NCI-H2029 (cell line): ENCODE results near the gene MGAT4D.
A peak's percentile ranks its signal among the peaks of the same experiment; 100 is the strongest.
"Not testable (repeated sequence)": the region's sequence is repeated elsewhere in the genome, so short reads cannot be mapped to it uniquely, and the experiment has no call there.

Experiments
- DNase-seq: peaks from one replicate; lab custom pipeline; 2025; lab: John Stamatoyannopoulos, UW

The MGAT4D gene

DNA sequence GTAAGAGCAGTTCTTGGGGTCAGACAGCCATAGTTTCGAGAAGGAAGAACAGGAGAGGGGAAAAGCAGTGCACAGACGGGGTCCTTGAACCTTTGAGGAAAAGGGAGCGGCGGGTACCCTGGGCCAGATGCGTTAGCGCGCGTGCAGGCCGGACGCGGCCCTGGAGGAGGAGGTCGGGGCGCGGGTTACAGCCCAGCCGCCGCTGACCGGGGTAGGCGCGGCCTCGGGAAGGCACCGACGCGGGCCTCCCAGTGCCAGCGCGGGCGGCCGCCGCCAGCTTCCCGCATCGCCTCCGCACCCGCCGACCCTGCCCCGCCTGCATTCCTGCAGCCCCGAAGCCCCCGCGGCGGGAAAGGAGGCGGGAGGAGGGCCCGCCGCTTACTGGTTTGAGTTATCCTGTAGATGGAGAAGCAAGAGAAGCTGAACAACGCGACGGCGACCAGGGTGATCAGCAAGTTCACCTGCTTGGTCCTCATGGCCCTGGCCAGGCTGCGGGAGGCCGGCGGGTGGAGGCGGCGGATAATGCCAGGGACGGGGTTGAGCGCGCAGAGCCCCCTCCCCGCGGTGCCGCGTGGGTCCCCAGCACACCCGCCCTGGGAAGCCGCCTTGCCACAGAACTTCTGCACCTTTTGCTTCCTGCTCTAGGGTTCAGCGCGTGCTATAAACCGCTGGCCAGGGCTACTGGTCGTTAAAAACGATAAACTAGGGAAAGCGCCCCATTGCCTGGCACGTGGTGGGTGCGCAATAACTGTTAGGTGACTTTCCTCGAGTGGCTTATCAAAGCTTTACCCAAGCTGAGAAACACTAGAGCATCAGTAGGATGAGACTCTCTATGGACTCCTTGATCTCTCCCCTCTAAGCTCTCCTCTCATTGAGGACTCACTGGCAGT lies at the start of gene MGAT4D:
TSS of gene MGAT4D (minus strand) at position 547 of the 890 bp plus-strand sequence. CDS start at position 476, 71 bp downstream.
- DNase-seq: no peak

DNA sequence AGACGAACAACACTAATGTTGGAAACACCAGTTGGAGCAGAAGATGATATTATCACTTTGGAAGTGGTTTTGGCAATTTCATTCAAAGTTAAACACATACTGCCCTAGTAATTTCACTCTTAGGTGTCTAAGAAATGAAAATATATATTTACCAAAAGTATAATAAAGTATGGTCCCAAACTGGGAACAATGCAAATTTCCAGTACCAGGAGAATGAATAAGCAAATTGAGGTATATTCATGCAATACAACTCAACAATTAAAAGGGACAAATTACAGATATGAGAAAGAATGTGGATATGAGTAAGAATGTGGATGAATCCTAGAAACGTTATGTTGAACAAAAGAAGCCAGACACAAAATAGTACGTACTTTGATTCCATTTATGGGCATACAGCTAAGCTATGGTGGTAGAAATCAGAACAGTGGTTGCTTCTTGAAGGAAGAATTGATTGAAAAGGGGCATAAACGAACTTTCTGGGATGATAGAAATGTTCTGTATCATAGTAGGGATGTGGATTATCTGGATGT lies 35.9 kb upstream of the MGAT4D start:
- DNase-seq: no peak

GRCh38 chr4:140529434-140529833 lies 31.3 kb upstream of the MGAT4D start:
- DNase-seq: no peak

DNA sequence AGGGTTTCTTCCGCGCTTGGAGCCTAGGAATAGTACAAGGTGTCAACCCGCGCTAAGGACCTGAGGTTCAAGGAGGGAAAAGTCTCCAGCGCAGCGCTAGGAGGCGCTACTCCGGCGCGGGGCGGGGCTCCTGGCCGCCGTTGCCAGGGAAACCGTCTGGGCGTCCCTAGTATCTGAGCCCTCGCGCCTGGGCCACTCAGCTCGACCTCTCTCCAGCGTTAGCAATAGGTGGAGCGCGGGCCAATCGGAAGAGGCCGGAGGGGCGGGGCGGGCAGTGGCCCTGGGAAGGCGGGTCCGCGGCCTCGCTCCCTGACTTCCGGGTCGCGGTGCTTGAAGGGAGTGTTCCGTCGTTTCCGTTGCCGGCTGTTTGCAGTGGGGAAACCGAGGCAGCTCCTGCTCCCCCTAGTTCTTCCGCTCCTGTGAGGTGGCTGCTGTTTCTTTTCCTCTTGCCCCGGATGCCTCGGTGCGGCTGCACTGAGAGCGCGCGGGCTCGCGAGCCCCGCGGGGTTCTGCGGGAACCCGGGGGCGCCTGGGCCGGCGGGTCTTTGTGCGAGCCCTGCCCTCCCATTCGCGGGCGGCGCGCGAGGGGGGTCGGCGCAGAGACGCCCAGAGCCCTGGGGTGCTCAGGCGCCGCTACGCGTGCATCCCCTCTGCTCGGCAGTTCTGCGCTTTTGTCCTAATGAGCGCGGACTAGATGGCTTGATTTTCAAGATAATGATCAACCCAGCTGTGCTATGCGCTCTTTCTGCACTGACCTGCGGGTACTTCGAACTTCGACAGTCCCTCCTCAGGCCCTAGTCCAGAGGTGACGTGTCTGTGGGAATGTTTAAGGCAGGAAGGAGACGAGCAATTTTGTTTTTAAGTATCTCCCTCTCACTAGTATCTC lies 26.0 kb upstream of the MGAT4D start, which contains the start of gene ELMOD2:
TSS of gene ELMOD2 (plus strand) at position 312 of the 886 bp plus-strand sequence. CDS start 1,261 bp downstream, outside the sequence.
- DNase-seq: peak; percentile 96

GRCh38 chr4:140523370-140523856 lies 25.3 kb upstream of the MGAT4D start:
- no peak for DNase-seq

GRCh38 chr4:140515423-140515822 lies 17.3 kb upstream of the MGAT4D start:
- no peak for DNase-seq

GRCh38 chr4:140513765-140514164 lies 15.7 kb upstream of the MGAT4D start:
- not testable (repeated sequence) for DNase-seq

GRCh38 chr4:140504261-140504660 lies 6.2 kb upstream of the MGAT4D start:
- no peak for DNase-seq

DNA sequence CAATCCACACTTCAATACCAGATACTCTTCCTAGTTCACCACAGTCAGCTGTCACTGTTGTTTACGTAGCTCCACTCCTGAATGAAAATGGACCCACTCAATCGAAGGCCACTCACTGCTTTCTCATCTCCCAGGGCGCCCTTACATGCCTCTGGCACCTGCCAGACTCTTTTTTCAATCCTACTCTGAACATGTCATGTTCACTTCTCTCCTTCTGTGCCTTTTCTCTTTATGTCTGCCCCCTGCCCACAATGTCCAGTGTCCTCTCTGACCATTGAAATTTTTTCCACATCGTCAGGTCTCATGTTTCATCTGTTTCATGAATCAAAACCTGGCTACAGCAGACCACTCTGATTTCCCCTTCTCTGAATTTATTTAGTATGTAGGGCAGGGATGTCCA lies 1.3 kb upstream of the MGAT4D start:
- DNase-seq: no peak

- no peak for DNase-seq
These were observed 717 bp downstream of the MGAT4D start for GRCh38 chr4:140497405-140497746.

DNA sequence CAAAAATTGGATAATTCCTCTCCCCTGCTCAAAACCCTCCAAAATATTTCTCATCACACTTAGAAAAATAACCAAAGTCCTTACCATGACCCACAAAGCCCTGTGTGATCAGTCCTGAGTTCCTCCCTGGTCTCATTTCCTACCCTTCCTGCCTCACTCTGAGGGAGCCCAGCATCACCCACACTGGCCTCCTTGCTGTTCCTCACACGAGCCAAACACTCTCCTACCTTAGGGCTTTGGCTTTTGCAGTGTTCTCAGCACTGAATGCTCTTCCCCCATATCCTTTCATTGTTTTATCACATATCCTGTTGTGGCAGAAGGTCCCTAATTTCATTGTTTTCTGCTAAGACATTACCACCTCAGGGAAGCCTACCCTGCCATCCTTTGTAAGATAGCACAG lies 12.2 kb downstream of the MGAT4D start:
- no peak for DNase-seq

DNA sequence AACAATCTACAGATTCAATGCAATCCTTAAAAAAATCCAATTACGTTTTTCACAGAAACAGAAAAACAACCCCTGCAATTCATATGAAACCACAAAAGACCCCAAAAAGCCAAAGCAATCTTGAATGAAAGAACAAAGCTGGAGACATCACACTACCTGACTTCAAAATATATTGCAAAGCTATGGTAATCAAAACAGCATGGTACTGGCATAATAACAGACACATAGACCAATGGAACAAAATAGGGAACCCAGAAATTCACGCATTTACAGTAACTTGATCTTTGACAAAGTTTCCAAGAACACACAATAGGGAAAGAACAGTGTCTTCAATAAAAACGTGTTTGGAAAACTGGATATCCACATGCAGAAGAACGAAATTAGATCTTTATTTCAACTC lies 14.6 kb downstream of the MGAT4D start:
- DNase-seq: no peak

- DNase-seq: no peak
These were observed 25.9 kb downstream of the MGAT4D start for GRCh38 chr4:140472156-140472555.

DNA sequence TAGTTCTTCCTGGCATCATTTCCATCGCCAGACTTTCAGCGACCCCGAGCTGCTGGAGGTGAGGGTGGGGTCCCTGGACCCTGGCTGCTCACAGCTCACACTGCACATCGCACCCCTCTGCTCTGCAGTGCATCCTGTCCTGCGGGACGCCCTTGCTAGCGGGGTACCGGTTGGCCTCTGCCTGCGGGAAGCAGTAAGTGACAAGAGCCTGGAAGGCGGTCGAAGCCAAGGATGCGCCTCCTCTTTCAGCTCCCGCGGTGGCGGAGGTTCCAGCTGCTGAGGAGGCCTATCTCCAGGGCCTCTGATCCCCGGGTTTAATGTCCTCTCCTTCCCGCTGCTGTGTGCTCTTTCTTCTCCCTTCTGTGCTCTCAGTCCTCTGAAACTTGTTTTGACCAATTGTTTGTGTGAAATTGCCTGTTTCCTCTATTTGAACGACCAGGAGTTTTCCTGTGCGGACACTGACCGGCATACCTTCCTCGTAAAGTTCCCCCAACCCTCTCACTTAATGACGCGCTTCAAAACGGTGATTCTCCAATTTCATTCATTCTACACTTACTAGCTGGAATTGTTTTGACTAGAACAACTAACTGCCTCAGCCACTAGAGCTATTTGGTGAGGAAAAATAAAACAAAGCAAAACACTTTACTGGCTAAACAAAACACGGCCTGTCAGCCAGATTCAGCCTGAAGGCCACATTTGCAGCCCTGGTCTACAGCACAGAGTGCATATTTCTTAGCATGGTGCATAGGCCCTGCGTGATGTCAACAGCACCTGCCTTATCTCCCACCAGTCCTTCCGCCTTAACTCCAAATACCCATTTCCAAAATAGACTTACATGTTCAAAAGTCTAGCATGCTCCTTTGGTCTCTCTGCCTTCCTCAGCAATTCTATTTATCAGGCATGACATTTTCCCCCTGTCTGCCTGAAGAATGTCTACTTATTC lies 28.0 kb downstream of the MGAT4D start:
- DNase-seq: no peak

DNA sequence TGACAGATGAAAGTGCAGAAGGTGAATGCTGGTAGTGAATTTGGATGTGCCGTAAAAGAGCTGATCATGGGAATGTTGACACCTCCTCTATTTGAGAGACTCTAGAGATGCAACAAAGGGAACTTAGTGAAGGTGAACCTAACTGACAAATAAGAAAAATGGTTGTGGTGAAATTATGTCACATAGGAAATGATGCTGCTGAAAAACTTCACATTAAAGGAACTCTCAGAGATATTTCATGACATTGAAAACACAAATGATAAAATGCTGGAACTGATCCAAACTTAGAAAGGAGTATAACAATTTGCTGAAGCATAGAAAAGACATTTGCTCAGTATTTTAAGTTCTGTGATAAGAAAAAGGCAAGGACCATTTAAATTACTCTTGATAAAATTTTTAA lies 31.9 kb downstream of the MGAT4D start:
- no peak for DNase-seq

- DNase-seq: no peak
These were observed 34.5 kb downstream of the MGAT4D start for GRCh38 chr4:140463614-140464013.

DNA sequence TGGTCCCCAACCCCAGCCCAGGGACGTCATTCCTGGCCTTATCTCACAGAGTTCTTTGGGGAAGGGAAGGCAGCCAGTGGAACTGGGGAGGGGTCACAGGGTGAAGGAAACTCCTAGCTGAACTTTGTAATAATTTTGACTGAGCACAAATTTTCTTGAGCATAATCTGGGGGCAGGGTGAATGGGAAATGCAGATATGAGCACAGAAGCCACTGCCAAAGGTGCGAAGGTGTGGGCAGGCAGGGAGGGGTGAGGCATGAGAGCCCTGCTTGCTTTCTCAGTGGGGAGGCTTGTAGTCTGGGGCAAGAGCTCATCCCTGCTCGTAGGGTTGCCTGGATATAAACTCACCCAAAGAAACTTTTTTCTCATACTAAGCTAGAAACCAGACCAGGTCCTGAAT lies 34.9 kb downstream of the MGAT4D start:
- DNase-seq: no peak

GRCh38 chr4:140450352-140450751 lies 47.7 kb downstream of the MGAT4D start:
- DNase-seq: no peak

- peak; percentile 29 for DNase-seq
These were observed 49.3 kb downstream of the MGAT4D start for GRCh38 chr4:140448830-140449229.

GRCh38 chr4:140448162-140448561 lies 49.9 kb downstream of the MGAT4D start:
- no peak for DNase-seq

GRCh38 chr4:140444347-140444746 lies 53.7 kb downstream of the MGAT4D start:
- not testable (repeated sequence) for DNase-seq
